GM23338 (cell line): ENCODE data around the gene KCNAB3. TPM values are rescaled to one million over a fixed set of nuclear protein-coding genes. Genes with fewer than 3 reads are reported as not detected.

ENCODE experiments used
- ATAC-seq: fragments of 200-7000 bp; cut with Tn5 transposase; 3 replicates; pipeline ENCODE4 v1.9.1; 2020
- DNase-seq: peaks from one replicate; pipeline ENCODE4 v3.0.0-alpha.2; 2015; ENCODE audit warnings: low spot score
- H2AFZ ChIP-seq: fragments of 200-600 bp; sonication (generic); 2 replicates; pipeline ENCODE4 v1.8.0; 2016; ENCODE audit warnings: antibody characterized with exemption, mild to moderate bottlenecking, moderate library complexity
- H3F3A ChIP-seq: fragments of 200-600 bp; sonication (generic); replicated peaks from 2 replicates; pipeline ENCODE4 v1.8.0; 2017; ENCODE audit warnings: antibody characterized with exemption, mixed run types, low read depth
- H3K27ac ChIP-seq: fragments of 200-600 bp; sonication (generic); 2 replicates; pipeline ENCODE4 v1.6.1; 2016; ENCODE audit warnings: low read depth
- H3K27me3 ChIP-seq: fragments of 200-600 bp; sonication (generic); 2 replicates; pipeline ENCODE4 v1.8.0; 2016; ENCODE audit warnings: mild to moderate bottlenecking, mixed run types, moderate library complexity; ENCODE audit not compliant: insufficient read depth
- H3K36me3 ChIP-seq: fragments of 200-600 bp; sonication (generic); 2 replicates; pipeline ENCODE4 v1.8.0; 2016; ENCODE audit warnings: mild to moderate bottlenecking; ENCODE audit not compliant: insufficient read depth
- H3K4me1 ChIP-seq: fragments of 200-600 bp; sonication (generic); 2 replicates; pipeline ENCODE4 v1.8.0; 2016; ENCODE audit warnings: mild to moderate bottlenecking, moderate library complexity; ENCODE audit not compliant: insufficient read depth
- H3K4me2 ChIP-seq: fragments of 200-600 bp; sonication (generic); 2 replicates; pipeline ENCODE4 v1.7.1; 2017; ENCODE audit warnings: mixed run types
- H3K4me3 ChIP-seq: fragments of 200-600 bp; sonication (generic); 2 replicates; pipeline ENCODE4 v1.6.1; 2016; ENCODE audit warnings: mixed run types
- H3K79me2 ChIP-seq: fragments of 200-600 bp; sonication (generic); replicated peaks from 2 replicates; pipeline ENCODE4 v1.8.0; 2017; ENCODE audit warnings: mild to moderate bottlenecking; ENCODE audit not compliant: insufficient read depth
- H3K9me2 ChIP-seq: fragments of 200-600 bp; sonication (generic); 2 replicates; pipeline ENCODE4 v1.8.0; 2017; ENCODE audit not compliant: insufficient read depth
- H4K20me1 ChIP-seq: fragments of 200-600 bp; sonication (generic); replicated peaks from 2 replicates; pipeline ENCODE4 v1.8.0; 2017; ENCODE audit warnings: mild to moderate bottlenecking; ENCODE audit not compliant: insufficient read depth
- H3K27ac Mint-ChIP-seq: 2 replicates; pipeline ENCODE4 v1.8.0; 2020; ENCODE audit warnings: inconsistent platforms, mild to moderate bottlenecking, moderate library complexity, mixed read lengths
- H3K27me3 Mint-ChIP-seq: 3 replicates; pipeline ENCODE4 v1.8.0; 2022; ENCODE audit warnings: low read depth, mild to moderate bottlenecking, moderate library complexity, mixed read lengths, inconsistent platforms; ENCODE audit not compliant: insufficient read depth, poor library complexity
- H3K36me3 Mint-ChIP-seq: 3 replicates; pipeline ENCODE4 v1.8.0; 2021; ENCODE audit warnings: low read depth, mild to moderate bottlenecking, inconsistent platforms, moderate library complexity, mixed read lengths
- H3K4me1 Mint-ChIP-seq: 3 replicates; pipeline ENCODE4 v1.8.0; 2020; ENCODE audit warnings: mild to moderate bottlenecking, inconsistent platforms, mixed read lengths
- H3K4me3 Mint-ChIP-seq: 3 replicates; pipeline ENCODE4 v1.8.0; 2021; ENCODE audit warnings: moderate library complexity, mild to moderate bottlenecking, inconsistent platforms, mixed read lengths
- H3K9me3 Mint-ChIP-seq: 3 replicates; pipeline ENCODE4 v1.8.0; 2020; ENCODE audit warnings: moderate library complexity, mild to moderate bottlenecking, inconsistent platforms, mixed read lengths
- CREB1 ChIP-seq: fragments of 250-450 bp; sonication (Bioruptor Pico); IDR thresholded peaks from 2 replicates; pipeline ENCODE4 v1.5.0; 2020; ENCODE audit warnings: low read depth, mild to moderate bottlenecking, moderate library complexity
- CTCF ChIP-seq, 2 experiments: fragments of 200-600 bp in 1 of 2; sonication (generic) in 1 of 2; conservative IDR thresholded peaks; 2 replicates each; pipeline versions ENCODE4 v1.5.1 to v1.6.1; 2016 to 2017; ENCODE audit warnings: antibody characterized with exemption in 2 of 2, low read depth in 2 of 2, mild to moderate bottlenecking in 2 of 2, moderate library complexity in 1 of 2
- ETS1 ChIP-seq: IDR thresholded peaks from 2 replicates; pipeline ENCODE4 v1.6.1; 2016; ENCODE audit warnings: antibody characterized with exemption
- EZH2 ChIP-seq: fragments of 200-600 bp; sonication (generic); IDR thresholded peaks from one replicate; pipeline ENCODE4 v1.8.0; 2017; ENCODE audit warnings: antibody characterized with exemption, mild to moderate bottlenecking, low read depth; ENCODE audit not compliant: unreplicated experiment
- EZH2phosphoT487 ChIP-seq: fragments of 200-600 bp; sonication (generic); IDR thresholded peaks from one replicate; pipeline ENCODE4 v1.8.1; 2018; ENCODE audit warnings: antibody characterized with exemption; ENCODE audit not compliant: unreplicated experiment
- JUNB ChIP-seq: IDR thresholded peaks from one replicate; pipeline ENCODE4 v1.6.1; 2016; ENCODE audit warnings: antibody characterized with exemption; ENCODE audit not compliant: unreplicated experiment
- NANOG ChIP-seq: IDR thresholded peaks from 2 replicates; pipeline ENCODE4 v1.6.1; 2016; ENCODE audit warnings: antibody characterized with exemption, borderline replicate concordance
- POLR2AphosphoS5 ChIP-seq: IDR thresholded peaks from 2 replicates; pipeline ENCODE4 v1.6.1; 2016; ENCODE audit warnings: antibody characterized with exemption, low read depth
- REST ChIP-seq: IDR thresholded peaks from one replicate; pipeline ENCODE4 v1.6.1; 2018; ENCODE audit warnings: antibody characterized with exemption; ENCODE audit not compliant: unreplicated experiment
- STAT1 ChIP-seq: IDR thresholded peaks from one replicate; pipeline ENCODE4 v1.6.1; 2016; ENCODE audit warnings: antibody characterized with exemption; ENCODE audit not compliant: unreplicated experiment
- ZNF114 ChIP-seq: fragments of 250-450 bp; sonication (Bioruptor Pico); IDR thresholded peaks from 2 replicates; pipeline ENCODE4 v1.5.0; 2020; ENCODE audit warnings: mild to moderate bottlenecking, moderate library complexity
- long read RNA-seq: library from polyadenylated mRNA; unstranded; transcript quantifications from one replicate; pipeline ENCODE4 v2.0.0, GENCODE V29; 2020; ENCODE audit not compliant: unreplicated experiment
- polyA plus RNA-seq: library from polyadenylated mRNA; unstranded; fragments of >200 nt; fragmentation: Nextera tagmentation; extraction: Ambion mirVana; gene quantifications from 2 replicates; pipeline ENCODE4 v1.2.1, GENCODE V29; 2016
- total RNA-seq: library from RNA; depleted of rRNA; stranded (reverse); fragments of >200 nt; shearing (Covaris generic); gene quantifications from 2 replicates; pipeline ENCODE4 v1.2.3, GENCODE V29; 2014; rRNA removed

Gene KCNAB3
- 0.47 and 1.0 TPM in 2 replicates for total RNA-seq
- polyA plus RNA-seq: 0.45 and 1.0 TPM in 2 replicates
- long read RNA-seq: 0 reads

- H3K4me2 ChIP-seq: peak within 1 kb of the TSS; percentile 96
- peaks cover 12% of the 10 kb centered on the region for H4K20me1 ChIP-seq
- Mint-ChIP-seq H3K36me3 (no peaks in the 10 kb centered on the region), H3K4me3 (peak within 1 kb of the TSS; percentile 97), H3K4me1 (peaks cover 27% of the 10 kb centered on the region), H3K27me3 (peaks cover 48% of the 10 kb centered on the region), H3K27ac (peak within 1 kb of the TSS; percentile 88), H3K9me3 (peaks cover 2% of the 10 kb centered on the region; the same call in 1 of the 3 replicates)
- ATAC-seq (peak; percentile 72), DNase-seq (peak; percentile 93)
- peaks cover 59% of the 10 kb centered on the region for H3K27me3 ChIP-seq
- H3K27ac ChIP-seq: no peak within 1 kb of the TSS
- H3K9me2 ChIP-seq: no peaks in the 10 kb centered on the region
- no peaks in the 10 kb centered on the region for H3K36me3 ChIP-seq
- peaks cover 19% of the 10 kb centered on the region for H3K4me1 ChIP-seq
- H3K79me2 ChIP-seq: peaks cover 12% of the 10 kb centered on the region
- peak within 1 kb of the TSS; percentile 60 for H3K4me3 ChIP-seq
- 0 out of 2 replicates have a peak within 1 kb of the TSS, but pooled peaks have one; percentile 69 for H2AFZ ChIP-seq
- peak; percentile 39 for TF ChIP-seq EZH2
- TF ChIP-seq CREB1: no peak
- TF ChIP-seq POLR2AphosphoS5: peak; percentile 52
- H3F3A ChIP-seq: no peaks in the 10 kb centered on the region
Measured at GRCh38 chr17:7929158-7930023, at the start of gene KCNAB3. KCNAB3 (minus strand) TSS chr17:7929856; CDS start chr17:7929435, 421 bp downstream.

GRCh38 chr17:7977805-7978204 lies 48.1 kb upstream of the KCNAB3 start:
- Mint-ChIP-seq H3K9me3 (peaks cover 14% of the 10 kb centered on the region), H3K4me3 (no peak overlapping the region; the same call in 2 of the 3 replicates), H3K27ac (no peak overlapping the region), H3K36me3 (no peaks in the 10 kb centered on the region), H3K27me3 (peaks cover 9% of the 10 kb centered on the region), H3K4me1 (no peaks in the 10 kb centered on the region)
- Histone ChIP-seq H3K4me2 (no peak overlapping the region), H3K27ac (no peak overlapping the region), H3K9me2 (no peaks in the 10 kb centered on the region), H3K27me3 (no peaks in the 10 kb centered on the region), H3F3A (no peaks in the 10 kb centered on the region), H3K79me2 (no peaks in the 10 kb centered on the region), H4K20me1 (no peaks in the 10 kb centered on the region), H3K4me3 (no peak overlapping the region), H3K4me1 (no peaks in the 10 kb centered on the region), H2AFZ (no peak overlapping the region), H3K36me3 (no peaks in the 10 kb centered on the region)
- DNase-seq (no peak), ATAC-seq (no peak)
- TF ChIP-seq STAT1 (no peak), NANOG (no peak), CREB1 (no peak), ETS1 (no peak), ZNF114 (CRISPR knock-in tag) (no peak), JUNB (no peak), POLR2AphosphoS5 (no peak), REST (no peak), EZH2phosphoT487 (no peak), EZH2 (no peak), CTCF (conservative IDR thresholded peaks at IDR 0.05; ENCODE audit: low read depth in 2 of 2) (no peak)
